Esophagus squamous epithelium (tissue), 5 donors: ENCODE data around the gene DLL4. TPM values are rescaled to one million over a fixed set of nuclear protein-coding genes. Genes with fewer than 3 reads are reported as not detected.
"Not testable (repeated sequence)": the region's sequence is repeated elsewhere in the genome, so short reads cannot be mapped to it uniquely, and the experiment has no call there.

Experiments used
- DNase-seq: peaks from one replicate; lab custom pipeline; 2025; lab: John Stamatoyannopoulos, UW
- H3K27ac ChIP-seq, 4 donors: fragments of 200-600 bp; sonication (generic); one replicate each; pipeline ENCODE4 v1.5.1; 2016 to 2019; ENCODE audit warnings: mild to moderate bottlenecking in 1 of 4
- H3K27me3 ChIP-seq, 4 donors: fragments of 200-600 bp; sonication (generic); 1 replicate in 3 of 4; 2 replicates in 1 of 4; pipeline versions ENCODE4 v1.5.1 to v1.6.0; 2017 to 2021; ENCODE audit warnings: antibody characterized with exemption in 1 of 4
- H3K36me3 ChIP-seq, 3 donors: fragments of 200-600 bp; sonication (generic); one replicate each; pipeline ENCODE4 v1.5.1; 2016 to 2019
- H3K4me1 ChIP-seq, 3 donors: fragments of 200-600 bp; sonication (generic); one replicate each; pipeline ENCODE4 v1.5.1; 2017 to 2019
- H3K4me3 ChIP-seq, 4 donors: fragments of 200-600 bp; sonication (generic); 1 replicate in 3 of 4; 2 replicates in 1 of 4; pipeline ENCODE4 v1.5.1; 2016 to 2019; ENCODE audit warnings: mild to moderate bottlenecking in 2 of 4, moderate library complexity in 1 of 4
- H3K9me3 ChIP-seq, 3 donors: fragments of 200-600 bp; sonication (generic); one replicate each; pipeline ENCODE4 v1.5.1; 2016 to 2019
- POLR2A ChIP-seq, 4 donors: fragments of 450-650 bp; IDR thresholded peaks; one replicate each; pipeline ENCODE4 v1.6.1; 2017; ENCODE audit warnings: antibody characterized with exemption in 4 of 4, mild to moderate bottlenecking in 4 of 4, moderate library complexity in 3 of 4
- WGBS, 2 donors: methylation state at CpG; one replicate each; pipeline ENCODE4 v1.1.5; 2018; 5-methylcytosine and 5-hydroxymethylcytosine counted together
- intact Hi-C: fragments of 100-400 bp; cut with DNase I; formaldehyde crosslinking; loops from one replicate; pipeline ENCODE4 v1.15.0; 2022
- total RNA-seq, 4 donors: library from RNA; depleted of rRNA; stranded (reverse); fragments of >200 nt; gene quantifications; one replicate each; pipeline ENCODE4 v1.1.0, GENCODE V29; 2016
- TF ChIP-seq, protein P1 (sequence below), 6 experiments: fragments of 450-650 bp in 4 of 6; fragments of 200-600 bp in 2 of 6; sonication (generic) in 2 of 6; IDR thresholded peaks; one replicate each; pipeline ENCODE4 v1.5.1; 2016 to 2019; ENCODE audit warnings: antibody characterized with exemption in 6 of 6, mild to moderate bottlenecking in 4 of 6, moderate library complexity in 4 of 6
- donor health status: DM: yes; HTN: yes; CAD: no.

The DLL4 gene
- total RNA-seq, 4 donors from 2014 or later = 0.68 to 4.6 (median 1.3) TPM

DNA sequence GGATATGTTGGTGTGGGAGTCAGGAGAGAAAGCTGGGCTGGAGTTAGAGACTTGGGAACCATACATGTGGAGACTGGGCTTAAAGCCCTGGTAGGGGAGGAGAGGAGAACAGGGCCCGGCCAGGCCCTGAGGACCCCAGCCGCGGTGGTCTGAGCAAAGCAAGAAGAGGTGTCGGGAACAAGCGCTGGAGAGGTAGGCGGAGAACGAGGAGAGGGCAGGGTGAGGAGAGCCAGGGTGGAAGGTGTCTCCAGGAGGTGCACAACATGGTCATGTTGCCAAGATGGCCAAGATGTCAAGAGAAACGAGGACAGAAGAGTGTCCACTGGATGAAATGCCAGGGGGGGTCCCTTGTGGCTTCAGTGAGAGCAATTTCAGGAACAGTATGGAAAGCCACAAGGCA, 29.6 kb downstream of the DLL4 start:
- intact Hi-C loops = no loop called here
- H3K36me3 ChIP-seq = no peaks in the 10 kb centered on the region

DNA sequence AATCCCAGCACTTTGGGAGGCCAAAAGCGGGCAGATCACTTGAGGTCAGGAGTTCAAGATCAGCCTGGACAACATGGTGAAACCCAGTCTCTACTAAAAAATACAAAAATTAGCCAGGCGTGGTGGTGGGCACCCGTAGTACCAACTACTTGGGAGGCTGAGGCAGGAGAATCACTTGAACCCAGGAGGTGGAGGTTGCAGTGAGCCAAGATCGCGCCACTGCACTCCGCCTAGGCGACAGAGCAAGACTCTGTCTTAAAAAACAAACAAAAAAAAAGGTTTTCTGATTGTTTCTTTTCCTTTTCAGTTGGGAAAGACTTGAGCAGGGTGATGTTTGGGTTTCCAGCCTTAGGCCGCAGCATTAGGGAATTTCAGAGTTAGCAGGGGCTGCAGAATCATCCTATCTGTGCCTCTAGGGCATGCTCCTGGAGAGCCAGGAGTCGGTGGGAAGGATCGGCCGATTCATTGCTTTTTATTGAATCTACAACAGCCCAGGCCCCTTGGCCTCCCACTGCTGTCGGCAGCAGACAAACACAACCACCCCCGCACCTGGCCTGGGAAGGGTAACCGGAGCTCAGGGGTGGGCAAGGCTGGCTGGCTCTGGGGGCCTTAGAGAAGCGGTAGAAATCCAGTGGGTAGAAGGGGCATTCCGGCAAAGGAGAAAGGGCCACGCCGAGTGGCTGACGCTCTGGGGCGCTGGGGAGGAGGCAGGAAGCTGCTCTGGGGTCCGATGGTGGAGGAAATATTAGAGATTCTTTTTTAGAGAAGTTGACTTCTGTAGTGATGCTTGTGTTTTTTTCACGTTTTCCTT, 30.4 kb downstream of the DLL4 start:
- no peak for DNase-seq
- Histone ChIP-seq H3K4me3 (no peak overlapping the region), H3K9me3 (no peaks in the 10 kb centered on the region), H3K4me1 (peaks cover 0 to 26% (median 0%) of the 10 kb centered on the region in 3 donors), H3K27ac (no peak overlapping the region), H3K27me3 (no peaks in the 10 kb centered on the region), H3K36me3 (no peaks in the 10 kb centered on the region)
- WGBS, 2 donors = 79 to 83% methylated on average over 21 to 22 of the region's 22 CpGs
- TF ChIP-seq, protein P1, sequence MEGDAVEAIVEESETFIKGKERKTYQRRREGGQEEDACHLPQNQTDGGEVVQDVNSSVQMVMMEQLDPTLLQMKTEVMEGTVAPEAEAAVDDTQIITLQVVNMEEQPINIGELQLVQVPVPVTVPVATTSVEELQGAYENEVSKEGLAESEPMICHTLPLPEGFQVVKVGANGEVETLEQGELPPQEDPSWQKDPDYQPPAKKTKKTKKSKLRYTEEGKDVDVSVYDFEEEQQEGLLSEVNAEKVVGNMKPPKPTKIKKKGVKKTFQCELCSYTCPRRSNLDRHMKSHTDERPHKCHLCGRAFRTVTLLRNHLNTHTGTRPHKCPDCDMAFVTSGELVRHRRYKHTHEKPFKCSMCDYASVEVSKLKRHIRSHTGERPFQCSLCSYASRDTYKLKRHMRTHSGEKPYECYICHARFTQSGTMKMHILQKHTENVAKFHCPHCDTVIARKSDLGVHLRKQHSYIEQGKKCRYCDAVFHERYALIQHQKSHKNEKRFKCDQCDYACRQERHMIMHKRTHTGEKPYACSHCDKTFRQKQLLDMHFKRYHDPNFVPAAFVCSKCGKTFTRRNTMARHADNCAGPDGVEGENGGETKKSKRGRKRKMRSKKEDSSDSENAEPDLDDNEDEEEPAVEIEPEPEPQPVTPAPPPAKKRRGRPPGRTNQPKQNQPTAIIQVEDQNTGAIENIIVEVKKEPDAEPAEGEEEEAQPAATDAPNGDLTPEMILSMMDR (IDR thresholded peaks at IDR 0.05) = no peak
- no peak for TF ChIP-seq POLR2A (IDR thresholded peaks at IDR 0.05)
- intact Hi-C loops = no loop called here

More for the DNA sequence above, 29.6 kb downstream of the DLL4 start:
- peaks cover 0 to 32% (median 4%) of the 10 kb centered on the region in 3 donors for H3K4me1 ChIP-seq
- H3K9me3 ChIP-seq = no peaks in the 10 kb centered on the region
- H3K27me3 ChIP-seq = no peaks in the 10 kb centered on the region
- TF ChIP-seq, protein P1 (IDR thresholded peaks at IDR 0.05) = no peak
- TF ChIP-seq POLR2A (IDR thresholded peaks at IDR 0.05) = no peak
- no peak for DNase-seq
- WGBS, 2 donors = 92% methylated on average over 7 to 8 of the region's 8 CpGs
- no peak overlapping the region for H3K4me3 ChIP-seq
- H3K27ac ChIP-seq = no peak overlapping the region

DNA sequence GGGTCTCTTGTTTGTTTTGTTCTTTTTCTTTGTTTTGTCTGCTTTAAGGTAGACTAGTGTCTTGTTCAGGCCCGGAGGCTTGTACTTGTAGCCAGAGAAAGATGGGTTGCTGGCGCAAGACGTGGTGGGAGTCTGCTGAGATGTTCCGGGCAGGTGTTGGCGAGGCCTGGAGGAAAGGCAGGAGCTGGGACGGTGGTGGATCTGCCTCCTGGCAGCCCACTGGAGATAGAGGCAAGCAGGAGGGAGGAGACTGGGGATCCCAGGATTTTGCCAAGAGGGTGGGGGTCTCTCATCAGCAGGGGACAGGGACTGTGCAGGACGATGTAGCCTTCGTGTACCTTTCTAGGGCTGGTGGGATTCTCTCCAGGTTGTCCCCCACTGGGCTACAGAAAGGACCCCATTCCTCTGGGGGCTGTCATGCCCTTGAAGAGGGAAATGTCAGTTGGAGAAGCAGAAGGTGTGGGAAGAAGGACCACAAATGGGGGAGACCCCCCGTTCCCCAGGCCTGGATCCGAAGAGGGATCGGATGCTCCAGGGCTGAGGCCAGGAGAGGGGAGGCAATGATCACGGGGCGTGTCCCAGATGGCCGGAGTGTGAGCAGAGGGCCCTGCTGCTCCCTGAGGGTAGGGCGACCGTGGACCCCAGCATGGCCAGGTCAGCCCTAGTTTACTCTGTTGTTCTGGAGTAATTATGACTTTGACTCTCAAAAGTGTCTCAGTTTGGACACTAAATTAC, 31.2 kb downstream of the DLL4 start:
- Histone ChIP-seq H3K4me1 (peaks cover 0 to 26% (median 0%) of the 10 kb centered on the region in 3 donors), H3K27me3 (no peaks in the 10 kb centered on the region), H3K27ac (no peak overlapping the region), H3K4me3 (no peak overlapping the region), H3K9me3 (no peaks in the 10 kb centered on the region), H3K36me3 (no peaks in the 10 kb centered on the region)
- intact Hi-C loops = no loop called here
- TF ChIP-seq, protein P1 (IDR thresholded peaks at IDR 0.05) = no peak
- 84 to 93% methylated on average over 6 to 15 of the region's 16 CpGs for WGBS, 2 donors
- DNase-seq = no peak

DNA sequence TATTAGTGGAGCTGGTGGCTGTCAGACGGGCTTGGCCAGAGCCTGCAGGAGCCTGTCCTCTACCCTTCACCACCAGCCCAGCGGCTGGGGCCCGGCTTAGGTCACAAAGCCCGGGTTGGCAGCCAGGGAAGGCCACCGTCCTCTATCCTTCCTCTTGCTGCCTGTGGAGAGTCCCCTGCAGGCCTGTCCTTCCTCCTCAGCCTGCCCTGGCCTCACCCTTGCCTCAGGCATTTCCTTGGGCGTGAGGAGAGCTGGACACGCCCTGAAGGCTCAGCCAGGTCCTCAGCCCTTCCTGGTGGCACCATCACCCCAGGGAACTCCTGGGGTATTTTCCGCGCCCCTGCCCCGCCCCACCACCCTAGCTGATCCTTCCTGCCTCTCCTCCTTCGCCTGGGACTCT, 31.8 kb downstream of the DLL4 start:
- WGBS, 2 donors = 43 to 80% methylated on average over 4 to 9 of the region's 11 CpGs
- no peaks in the 10 kb centered on the region for H3K9me3 ChIP-seq
- no peak overlapping the region for H3K27ac ChIP-seq
- no peaks in the 10 kb centered on the region for H3K36me3 ChIP-seq
- DNase-seq = no peak
- intact Hi-C loops = no loop called here
- no peak overlapping the region for H3K4me3 ChIP-seq
- H3K27me3 ChIP-seq = no peaks in the 10 kb centered on the region
- no peak for TF ChIP-seq POLR2A (IDR thresholded peaks at IDR 0.05)
- TF ChIP-seq, protein P1 (IDR thresholded peaks at IDR 0.05) = no peak
- peaks cover 0 to 26% (median 0%) of the 10 kb centered on the region in 3 donors for H3K4me1 ChIP-seq

DNA sequence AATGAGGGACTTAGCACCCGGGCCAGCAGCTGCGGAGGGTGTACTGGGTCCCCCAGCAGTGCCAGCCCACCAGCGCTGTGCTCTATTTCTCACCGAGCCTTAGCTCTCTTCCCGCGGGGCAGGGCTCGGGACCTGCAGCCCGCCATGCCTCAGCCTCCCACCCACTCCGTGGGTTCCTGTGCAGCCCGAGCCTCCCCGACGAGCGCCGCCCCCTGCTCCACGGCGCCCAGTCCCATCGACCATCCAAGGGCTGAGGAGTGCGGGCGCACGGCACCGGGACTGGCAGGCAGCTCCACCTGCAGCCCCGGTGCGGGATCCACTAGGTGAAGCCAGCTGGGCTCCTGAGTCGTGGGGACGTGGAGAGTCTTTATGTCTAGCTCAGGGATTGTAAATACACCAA, 32.6 kb downstream of the DLL4 start:
- H3K4me1 ChIP-seq = peaks cover 0 to 29% (median 0%) of the 10 kb centered on the region in 3 donors
- WGBS, 2 donors = 95 to 100% methylated on average over 6 to 8 of the region's 25 CpGs
- intact Hi-C loops, H3K4me3 ChIP-seq, DNase-seq, H3K27me3 ChIP-seq, H3K27ac ChIP-seq, H3K36me3 ChIP-seq, H3K9me3 ChIP-seq: not testable (repeated sequence)

DNA sequence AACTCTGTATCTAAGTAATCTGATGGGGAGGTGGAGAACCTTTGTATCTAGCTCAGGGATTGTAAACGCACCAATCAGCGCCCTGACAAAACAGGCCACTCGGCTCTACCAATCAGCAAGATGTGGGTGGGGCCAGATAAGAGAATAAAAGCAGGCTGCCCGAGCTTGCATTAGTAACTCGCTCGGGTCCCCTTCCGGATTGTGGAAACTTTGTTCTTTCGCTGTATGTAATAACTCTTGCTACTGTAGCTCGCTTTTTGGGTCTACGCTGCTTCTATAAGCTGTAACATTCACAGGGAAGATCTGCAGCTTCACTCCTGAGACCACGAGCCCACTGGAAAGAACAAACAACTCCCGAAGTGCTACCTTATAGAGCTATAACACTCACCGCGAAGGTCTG, 33.2 kb downstream of the DLL4 start:
- H3K9me3 ChIP-seq, H3K27ac ChIP-seq, intact Hi-C loops, H3K27me3 ChIP-seq, H3K36me3 ChIP-seq, H3K4me3 ChIP-seq, DNase-seq: not testable (repeated sequence)
- WGBS, 2 donors = 93 to 96% methylated on average over 14 of the region's 14 CpGs
- H3K4me1 ChIP-seq = peaks cover 0 to 23% (median 0%) of the 10 kb centered on the region in 3 donors
